Endodermal cell (in vitro differentiated cells): ENCODE data around the gene CYSRT1. TPM values are rescaled to one million over a fixed set of nuclear protein-coding genes. Genes with fewer than 3 reads are reported as not detected.
A peak's percentile ranks its signal among the peaks of the same experiment; 100 is the strongest.

ENCODE experiments used
- DNase-seq: peaks from one replicate; pipeline ENCODE4 v3.0.0-alpha.2; 2017
- H3K27ac ChIP-seq: 2 replicates; pipeline ENCODE4 v1.5.1; 2013; ENCODE audit warnings: mild to moderate bottlenecking, low read depth, low read length, moderate library complexity
- H3K27me3 ChIP-seq: 2 replicates; pipeline ENCODE4 v1.6.1; 2013; ENCODE audit warnings: mild to moderate bottlenecking, low read length, moderate library complexity; ENCODE audit not compliant: insufficient read depth, control insufficient read depth, poor library complexity, severe bottlenecking
- H3K36me3 ChIP-seq: 2 replicates; pipeline ENCODE4 v1.7.0; 2013; ENCODE audit warnings: mild to moderate bottlenecking, low read length, moderate library complexity; ENCODE audit not compliant: control insufficient read depth, insufficient read depth
- H3K4me1 ChIP-seq: one replicate; pipeline ENCODE4 v1.7.0; 2013; ENCODE audit warnings: low read length; ENCODE audit not compliant: control insufficient read depth, insufficient read depth
- H3K4me3 ChIP-seq: 2 replicates; pipeline ENCODE4 v1.5.1; 2013; ENCODE audit warnings: mild to moderate bottlenecking, low read length, moderate library complexity
- H3K9ac ChIP-seq: 2 replicates; pipeline ENCODE4 v1.6.1; 2013; ENCODE audit warnings: mild to moderate bottlenecking, low read length, moderate library complexity; ENCODE audit not compliant: poor library complexity, severe bottlenecking; ENCODE audit errors: extremely low read depth
- H3K9me3 ChIP-seq: 2 replicates; pipeline ENCODE4 v1.6.1; 2013; ENCODE audit warnings: mild to moderate bottlenecking, low read length, moderate library complexity; ENCODE audit not compliant: control insufficient read depth
- H3K27ac Mint-ChIP-seq: 2 replicates; pipeline ENCODE4 v1.8.0; 2020; ENCODE audit warnings: mixed read lengths
- H3K27me3 Mint-ChIP-seq: 2 replicates; pipeline ENCODE4 v1.8.0; 2021; ENCODE audit warnings: mild to moderate bottlenecking, mixed read lengths; ENCODE audit not compliant: insufficient read depth
- H3K36me3 Mint-ChIP-seq: 2 replicates; pipeline ENCODE4 v1.8.0; 2020; ENCODE audit warnings: low read depth, mixed read lengths
- H3K4me1 Mint-ChIP-seq: 2 replicates; pipeline ENCODE4 v1.8.0; 2020; ENCODE audit warnings: mixed read lengths
- H3K4me3 Mint-ChIP-seq: 2 replicates; pipeline ENCODE4 v1.8.0; 2020; ENCODE audit warnings: mild to moderate bottlenecking, moderate library complexity, mixed read lengths
- H3K9me3 Mint-ChIP-seq: 2 replicates; pipeline ENCODE4 v1.8.0; 2020; ENCODE audit warnings: mild to moderate bottlenecking, mixed read lengths
- WGBS, 2 experiments: methylation state at CpG; one replicate each; pipeline versions ENCODE4 v1.1.5 to v1.1.7; 2013; ENCODE audit warnings: missing lambda C conversion rate in 2 of 2, mixed read lengths in 1 of 2; ENCODE audit not compliant: insufficient coverage in 1 of 2, insufficient read length in 1 of 2; 5-methylcytosine and 5-hydroxymethylcytosine counted together
- total RNA-seq, 2 donors: library from RNA; stranded (reverse); fragmentation: NEBNext Ultra II Directional in 1 of 2; extraction: Animal tissue kit (Norgen Biotek cat#: 25700) in 1 of 2; gene quantifications; 2 replicates in 1 of 2; 3 replicates in 1 of 2; pipeline ENCODE4 v1.2.1, GENCODE V29; 2021
- TF ChIP-seq, protein P1 (sequence below): fragments of 200-600 bp; sonication (generic); conservative IDR thresholded peaks from 2 replicates; pipeline ENCODE4 v1.5.0; 2021; ENCODE audit warnings: antibody characterized with exemption, mild to moderate bottlenecking

CYSRT1 gene
- total RNA-seq, 2 donors from 2014 or later: 1.4 to 1.8 TPM

GRCh38 chr9:137244486-137245449 is 19.8 kb downstream of the CYSRT1 start:
- Mint-ChIP-seq H3K36me3 (peaks cover 19% of the 10 kb centered on the region), H3K9me3 (no peaks in the 10 kb centered on the region), H3K4me1 (peaks cover 37% of the 10 kb centered on the region), H3K27ac (peak overlapping the region; percentile 70), H3K4me3 (peak overlapping the region; percentile 85), H3K27me3 (peaks cover 4% of the 10 kb centered on the region)
- no peaks in the 10 kb centered on the region for H3K9me3 ChIP-seq
- no peak overlapping the region for H3K9ac ChIP-seq
- 77 to 82% methylated on average over 31 to 36 of the region's 36 CpGs for WGBS, 2 experiments
- H3K4me1 ChIP-seq: peaks cover 14% of the 10 kb centered on the region
- no peaks in the 10 kb centered on the region for H3K27me3 ChIP-seq
- no peak overlapping the region for H3K27ac ChIP-seq
- DNase-seq: peak; percentile 76
- H3K4me3 ChIP-seq: peak overlapping the region; percentile 92
- TF ChIP-seq, protein P1, sequence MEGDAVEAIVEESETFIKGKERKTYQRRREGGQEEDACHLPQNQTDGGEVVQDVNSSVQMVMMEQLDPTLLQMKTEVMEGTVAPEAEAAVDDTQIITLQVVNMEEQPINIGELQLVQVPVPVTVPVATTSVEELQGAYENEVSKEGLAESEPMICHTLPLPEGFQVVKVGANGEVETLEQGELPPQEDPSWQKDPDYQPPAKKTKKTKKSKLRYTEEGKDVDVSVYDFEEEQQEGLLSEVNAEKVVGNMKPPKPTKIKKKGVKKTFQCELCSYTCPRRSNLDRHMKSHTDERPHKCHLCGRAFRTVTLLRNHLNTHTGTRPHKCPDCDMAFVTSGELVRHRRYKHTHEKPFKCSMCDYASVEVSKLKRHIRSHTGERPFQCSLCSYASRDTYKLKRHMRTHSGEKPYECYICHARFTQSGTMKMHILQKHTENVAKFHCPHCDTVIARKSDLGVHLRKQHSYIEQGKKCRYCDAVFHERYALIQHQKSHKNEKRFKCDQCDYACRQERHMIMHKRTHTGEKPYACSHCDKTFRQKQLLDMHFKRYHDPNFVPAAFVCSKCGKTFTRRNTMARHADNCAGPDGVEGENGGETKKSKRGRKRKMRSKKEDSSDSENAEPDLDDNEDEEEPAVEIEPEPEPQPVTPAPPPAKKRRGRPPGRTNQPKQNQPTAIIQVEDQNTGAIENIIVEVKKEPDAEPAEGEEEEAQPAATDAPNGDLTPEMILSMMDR: no peak
- peaks cover 22% of the 10 kb centered on the region for H3K36me3 ChIP-seq

DNA sequence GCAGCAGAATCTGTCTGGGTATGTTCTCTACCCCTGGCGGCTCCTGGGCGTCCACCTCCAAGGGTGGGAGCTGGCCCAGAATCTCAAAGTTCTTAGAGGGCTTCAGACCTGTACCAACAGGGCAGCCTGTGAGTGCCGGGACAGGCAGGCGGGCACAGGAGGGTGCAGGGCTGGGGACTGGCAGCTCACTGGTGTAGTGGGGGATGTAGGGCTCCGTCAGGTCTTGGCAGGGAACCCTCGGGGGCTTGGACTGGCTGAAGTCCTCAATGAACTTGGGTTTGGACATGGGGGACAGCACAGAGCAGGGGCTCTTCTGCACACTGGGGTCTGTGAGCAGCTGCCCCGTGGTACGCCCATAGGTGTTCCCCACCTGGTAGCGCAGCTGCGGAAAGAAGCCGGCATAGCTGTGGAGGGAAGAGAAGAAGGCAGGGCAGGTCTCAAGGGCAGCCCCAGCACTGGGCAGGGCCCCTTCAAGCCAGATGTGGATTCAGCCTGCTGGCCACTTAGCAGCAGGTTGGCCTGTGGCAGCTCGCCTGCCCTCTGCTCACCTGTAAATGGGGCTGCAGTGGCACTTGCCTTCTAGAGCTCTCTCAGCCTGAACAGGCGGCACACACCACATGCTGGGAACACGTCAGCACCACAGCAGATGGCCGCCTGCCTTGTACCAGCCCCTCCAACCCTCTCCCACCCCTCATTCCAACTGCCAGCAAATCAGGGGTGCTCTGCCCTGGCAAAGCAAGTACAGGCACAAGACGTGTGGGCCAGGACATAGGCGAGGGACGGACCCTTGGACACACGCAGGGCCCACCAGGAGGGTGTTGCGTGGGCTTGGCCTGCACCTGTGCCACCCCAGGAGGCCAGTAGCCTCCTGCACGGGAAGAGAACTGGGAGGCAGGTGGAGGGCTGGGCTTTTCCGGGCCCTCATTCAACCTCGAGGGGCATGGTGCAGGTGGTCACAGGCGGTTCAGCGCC is 20.8 kb downstream of the CYSRT1 start:
- H3K27ac ChIP-seq: no peak overlapping the region
- no peaks in the 10 kb centered on the region for H3K27me3 ChIP-seq
- peaks cover 22% of the 10 kb centered on the region for H3K36me3 ChIP-seq
- DNase-seq: peak; percentile 55
- H3K9ac ChIP-seq: no peak overlapping the region
- peaks cover 43% of the 10 kb centered on the region for H3K4me1 Mint-ChIP-seq
- no peak overlapping the region for H3K4me3 ChIP-seq
- H3K9me3 ChIP-seq: no peaks in the 10 kb centered on the region
- no peak overlapping the region for H3K4me3 Mint-ChIP-seq
- 91 to 98% methylated on average over 13 to 25 of the region's 25 CpGs for WGBS, 2 experiments
- TF ChIP-seq, protein P1: no peak
- H3K27ac Mint-ChIP-seq: no peak overlapping the region
- H3K27me3 Mint-ChIP-seq: peaks cover 4% of the 10 kb centered on the region
- peaks cover 14% of the 10 kb centered on the region for H3K4me1 ChIP-seq
- H3K36me3 Mint-ChIP-seq: peaks cover 19% of the 10 kb centered on the region
- no peaks in the 10 kb centered on the region for H3K9me3 Mint-ChIP-seq
